NB4 (cell line): ENCODE results near the gene CCT6A.

Source experiments
- CTCF ChIP-seq: IDR thresholded peaks from one replicate; pipeline ENCODE4 v1.5.1; 2012; ENCODE audit warnings: low read depth, low read length
- POLR2A ChIP-seq: IDR thresholded peaks from 2 replicates; pipeline ENCODE4 v1.6.1; 2011; ENCODE audit warnings: mild to moderate bottlenecking; ENCODE audit not compliant: insufficient read length; ENCODE audit errors: extremely low read depth

GRCh38 chr7:56086761-56087160 lies 35.2 kb downstream of the CCT6A start:
- TF ChIP-seq CTCF (no peak), POLR2A (no peak)
